ENCODE results near the gene MPP3. TPM values are rescaled to one million over a fixed set of nuclear protein-coding genes. Genes with fewer than 3 reads are reported as not detected.

The MPP3 gene
- total RNA-seq, 1 donor from 2014 or later: 5.9 TPM

DNA sequence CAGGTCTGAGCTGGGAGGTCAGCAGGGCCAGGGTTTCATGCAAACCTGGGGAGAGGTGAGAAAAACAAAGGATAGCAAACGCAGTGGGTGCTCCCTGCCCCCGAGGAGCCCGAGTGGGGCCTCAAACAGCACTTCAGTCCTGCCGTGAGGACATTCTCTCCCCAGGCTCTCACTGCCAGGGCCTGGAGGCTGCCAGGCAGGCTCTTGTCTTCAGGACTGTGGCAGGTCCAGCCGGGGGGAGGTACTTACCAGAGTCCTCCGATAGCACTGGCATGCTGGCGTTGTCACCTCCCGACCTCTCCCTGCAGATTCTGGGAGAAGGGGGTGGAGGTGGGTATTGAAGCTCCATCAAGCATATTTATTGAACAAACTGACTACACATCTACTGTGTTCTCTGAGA, 1.3 kb downstream of the MPP3 start:
- no peak for TF ChIP-seq CTCF (IDR thresholded peaks at IDR 0.05)
- Mint-ChIP-seq H3K36me3 (ENCODE audit: unreplicated experiment) (peaks cover 10% of the 10 kb centered on the region), H3K27ac (ENCODE audit: unreplicated experiment) (no peak overlapping the region), H3K27me3 (ENCODE audit: unreplicated experiment) (peaks cover 1% of the 10 kb centered on the region), H3K4me3 (ENCODE audit: unreplicated experiment) (peak overlapping the region; percentile 72), H3K4me1 (ENCODE audit: unreplicated experiment) (peaks cover 17% of the 10 kb centered on the region), H3K9me3 (ENCODE audit: unreplicated experiment) (no peaks in the 10 kb centered on the region)
- no peak for DNase-seq (ENCODE audit: extremely low spot score, unreplicated experiment)

GRCh38 chr17:43830510-43831140, 2.3 kb downstream of the MPP3 start:
- no peak for TF ChIP-seq CTCF (IDR thresholded peaks at IDR 0.05)
- H3K9me3 Mint-ChIP-seq (ENCODE audit: unreplicated experiment): no peaks in the 10 kb centered on the region
- H3K4me3 Mint-ChIP-seq (ENCODE audit: unreplicated experiment): no peak overlapping the region
- DNase-seq (ENCODE audit: extremely low spot score, unreplicated experiment): no peak
- H3K36me3 Mint-ChIP-seq (ENCODE audit: unreplicated experiment): peaks cover 10% of the 10 kb centered on the region
- peaks cover 17% of the 10 kb centered on the region for H3K4me1 Mint-ChIP-seq (ENCODE audit: unreplicated experiment)
- no peak overlapping the region for H3K27ac Mint-ChIP-seq (ENCODE audit: unreplicated experiment)
- no peaks in the 10 kb centered on the region for H3K27me3 Mint-ChIP-seq (ENCODE audit: unreplicated experiment)

- no peaks in the 10 kb centered on the region for H3K27me3 Mint-ChIP-seq (ENCODE audit: unreplicated experiment)
- no peak for DNase-seq (ENCODE audit: extremely low spot score, unreplicated experiment)
- TF ChIP-seq CTCF (IDR thresholded peaks at IDR 0.05): no peak
- no peak overlapping the region for H3K27ac Mint-ChIP-seq (ENCODE audit: unreplicated experiment)
- peaks cover 10% of the 10 kb centered on the region for H3K36me3 Mint-ChIP-seq (ENCODE audit: unreplicated experiment)
- H3K9me3 Mint-ChIP-seq (ENCODE audit: unreplicated experiment): no peaks in the 10 kb centered on the region
- peaks cover 17% of the 10 kb centered on the region for H3K4me1 Mint-ChIP-seq (ENCODE audit: unreplicated experiment)
- no peak overlapping the region for H3K4me3 Mint-ChIP-seq (ENCODE audit: unreplicated experiment)
Measured at GRCh38 chr17:43829738-43830137, 3.2 kb downstream of the MPP3 start.

- peaks cover 10% of the 10 kb centered on the region for H3K4me1 Mint-ChIP-seq (ENCODE audit: unreplicated experiment)
- H3K4me3 Mint-ChIP-seq (ENCODE audit: unreplicated experiment): no peak overlapping the region
- H3K27me3 Mint-ChIP-seq (ENCODE audit: unreplicated experiment): no peaks in the 10 kb centered on the region
- H3K36me3 Mint-ChIP-seq (ENCODE audit: unreplicated experiment): peaks cover 10% of the 10 kb centered on the region
- no peak for TF ChIP-seq CTCF (IDR thresholded peaks at IDR 0.05)
- no peaks in the 10 kb centered on the region for H3K9me3 Mint-ChIP-seq (ENCODE audit: unreplicated experiment)
- no peak for DNase-seq (ENCODE audit: extremely low spot score, unreplicated experiment)
- no peak overlapping the region for H3K27ac Mint-ChIP-seq (ENCODE audit: unreplicated experiment)
Measured at GRCh38 chr17:43827596-43827995, 5.3 kb downstream of the MPP3 start.

GRCh38 chr17:43826206-43826605, 6.7 kb downstream of the MPP3 start:
- no peak for TF ChIP-seq CTCF (IDR thresholded peaks at IDR 0.05)
- Mint-ChIP-seq H3K36me3 (ENCODE audit: unreplicated experiment) (peaks cover 10% of the 10 kb centered on the region), H3K9me3 (ENCODE audit: unreplicated experiment) (no peaks in the 10 kb centered on the region), H3K27ac (ENCODE audit: unreplicated experiment) (no peak overlapping the region), H3K4me3 (ENCODE audit: unreplicated experiment) (no peak overlapping the region), H3K27me3 (ENCODE audit: unreplicated experiment) (no peaks in the 10 kb centered on the region), H3K4me1 (ENCODE audit: unreplicated experiment) (peaks cover 2% of the 10 kb centered on the region)
- no peak for DNase-seq (ENCODE audit: extremely low spot score, unreplicated experiment)

Measured in osteocyte (in vitro differentiated cells).